SK-N-SH (cell line): ENCODE data around the gene TNNT3.

ENCODE experiments used
- CTCF ChIP-seq: fragments of 200-600 bp; sonication (generic); IDR thresholded peaks from 2 replicates; pipeline ENCODE4 v1.6.1; 2017; ENCODE audit warnings: antibody characterized with exemption, mild to moderate bottlenecking, moderate library complexity
- EP300 ChIP-seq, 2 experiments: IDR thresholded peaks; 2 replicates each; pipeline versions ENCODE4 v1.4.0 to v1.6.1; 2012; ENCODE audit warnings: borderline replicate concordance in 1 of 2, low read depth in 1 of 2, low read length in 1 of 2
- EZH2phosphoT487 ChIP-seq: fragments of 200-600 bp; sonication (generic); IDR thresholded peaks from 2 replicates; pipeline ENCODE4 v1.6.1; 2017; ENCODE audit warnings: low read depth, mixed run types, mild to moderate bottlenecking, antibody characterized with exemption, moderate library complexity, borderline replicate concordance
- MAX ChIP-seq: IDR thresholded peaks from 2 replicates; pipeline ENCODE4 v1.4.0; 2012; ENCODE audit warnings: low read depth
- POLR2AphosphoS5 ChIP-seq: IDR thresholded peaks from 2 replicates; pipeline ENCODE4 v1.6.1; 2012; ENCODE audit warnings: low read depth, low read length
- TAF1 ChIP-seq: IDR thresholded peaks from 2 replicates; pipeline ENCODE4 v1.6.1; 2012; ENCODE audit warnings: low read depth, mild to moderate bottlenecking, low read length, moderate library complexity, borderline replicate concordance
- TEAD4 ChIP-seq: IDR thresholded peaks from 2 replicates; pipeline ENCODE4 v1.4.0; 2012; ENCODE audit warnings: mild to moderate bottlenecking, borderline replicate concordance; ENCODE audit not compliant: insufficient read depth
- USF1 ChIP-seq: IDR thresholded peaks from 2 replicates; pipeline ENCODE4 v1.4.0; 2012; ENCODE audit warnings: low read depth, borderline replicate concordance

GRCh38 chr11:1920128-1920908 is 815 bp downstream of the TNNT3 start:
- TF ChIP-seq CTCF (no peak), TAF1 (no peak), POLR2AphosphoS5 (no peak), MAX (no peak), EZH2phosphoT487 (no peak), USF1 (no peak), TEAD4 (no peak), EP300 (IDR thresholded peaks at IDR 0.05; ENCODE audit: borderline replicate concordance in 1 of 2, low read depth in 1 of 2, low read length in 1 of 2) (no peak)
